ENCODE data around the gene PVR. TPM values are rescaled to one million over a fixed set of nuclear protein-coding genes. Genes with fewer than 3 reads are reported as not detected.

The PVR gene
- total RNA-seq, 1 experiment from 2014 or later: 47.7 TPM

DNA sequence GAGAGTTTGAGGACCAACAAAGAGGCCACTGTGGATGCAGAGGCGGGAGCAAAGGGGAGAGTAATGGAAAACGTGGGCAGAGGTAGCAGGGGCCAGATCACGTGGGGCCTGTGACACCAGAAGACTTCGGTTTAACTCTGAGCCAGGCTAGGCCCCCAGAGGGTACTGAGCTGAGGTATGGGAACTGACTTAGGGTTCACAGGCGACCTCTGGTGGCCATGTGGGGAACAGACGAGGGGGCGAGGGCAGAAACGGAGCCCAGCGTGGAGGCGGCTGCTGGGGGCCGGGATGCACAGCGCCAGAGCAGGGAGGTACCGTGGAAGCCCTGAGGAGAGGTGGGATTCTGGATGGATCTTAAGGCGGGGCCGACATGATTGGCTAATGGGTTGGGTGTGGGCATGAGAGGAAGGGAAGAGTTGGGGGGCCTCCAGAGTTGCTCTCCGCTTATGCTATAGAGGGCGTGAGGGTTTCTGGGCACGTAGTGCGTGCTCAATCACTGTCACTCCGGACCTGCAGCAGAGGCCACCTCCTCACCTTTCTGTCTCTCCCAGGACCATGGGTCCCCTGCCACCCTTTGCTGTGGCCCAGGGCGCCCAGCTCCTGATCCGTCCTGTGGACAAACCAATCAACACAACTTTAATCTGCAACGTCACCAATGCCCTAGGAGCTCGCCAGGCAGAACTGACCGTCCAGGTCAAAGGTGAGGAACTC, 13.7 kb downstream of the PVR start:
- Histone ChIP-seq H3K9me3 (ENCODE audit: control insufficient read depth, insufficient read depth, low read depth, low read length) (no peaks in the 10 kb centered on the region), H3K4me3 (ENCODE audit: low read depth in 2 of 2, low read length in 2 of 2) (no peak overlapping the region), H3K4me1 (ENCODE audit: control insufficient read depth, insufficient read depth, low read length) (no peaks in the 10 kb centered on the region), H3K36me3 (ENCODE audit: control insufficient read depth, insufficient read depth, low read length) (no peaks in the 10 kb centered on the region), H3K27me3 (ENCODE audit: control insufficient read depth, insufficient read depth, low read length) (no peaks in the 10 kb centered on the region), H3K27ac (ENCODE audit: low read length) (no peak overlapping the region)
- POLR2A ChIA-PET: no interaction called here
- TF ChIP-seq CTCF (IDR thresholded peaks at IDR 0.05): peak; percentile 86
- no peak for TF ChIP-seq REST (IDR thresholded peaks at IDR 0.05; ENCODE audit: insufficient read depth in 1 of 2, low read depth in 2 of 2, low read length in 1 of 2)
- no TSS peak for BruUV-seq (replicated peaks)
- DNase-seq (ENCODE audit: low read depth, low spot score) (no peak), ATAC-seq (peak; percentile 64)
- intact Hi-C loops (cut with micrococcal nuclease; ENCODE audit: unreplicated experiment) (loop anchor here (5.0 kb wide), 1 partner anchor 80 kb away; no protein-coding TSS in a partner anchor), in situ Hi-C loops (cut with HindIII; ENCODE audit: low pct_unique_long_range_greater_than_20kb, low sequenced_read_pairs) (no loop called here)
- CTCF ChIA-PET: interaction anchor here (0.5 to 1.6 kb wide), 3 partner anchors 75 to 118 kb away, joined by 3 to 6 read pairs (median 3); no protein-coding TSS in a partner anchor

DNA sequence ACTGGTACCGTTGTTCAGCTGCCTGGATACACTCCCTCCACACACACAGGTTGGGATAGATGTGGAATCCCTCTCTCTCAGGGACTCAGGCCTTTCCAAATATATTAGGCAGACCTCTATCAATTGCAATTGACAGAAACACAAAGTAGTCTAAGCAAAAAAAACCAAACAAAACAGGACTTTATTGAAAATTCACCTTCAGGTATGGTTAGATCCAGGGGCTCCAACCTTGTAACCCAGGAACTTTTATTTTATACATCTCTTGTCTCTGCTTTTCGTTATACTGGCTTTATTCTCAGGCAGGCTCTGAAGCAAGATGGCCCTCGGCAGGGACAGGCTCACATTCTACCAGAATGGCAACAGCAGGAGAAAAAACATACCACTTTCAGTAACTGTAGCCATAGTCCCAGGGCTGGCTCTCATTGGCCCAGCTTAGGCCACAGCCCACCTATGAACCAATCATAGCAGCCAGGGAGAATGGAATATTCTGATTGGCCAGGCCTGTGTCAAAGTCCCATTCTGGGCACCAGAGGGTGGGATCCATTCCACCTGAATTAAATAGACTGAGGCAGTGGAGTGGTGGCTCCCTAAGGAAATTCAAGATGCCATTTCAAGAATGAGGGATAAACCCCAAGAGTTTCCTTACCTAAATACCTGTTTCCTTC, 14.5 kb downstream of the PVR start:
- intact Hi-C loops (cut with micrococcal nuclease; ENCODE audit: unreplicated experiment): loop anchor here (5.0 kb wide), 1 partner anchor 81 kb away; no protein-coding TSS in a partner anchor

More for the DNA sequence above, 14.5 kb downstream of the PVR start:
- no peak overlapping the region for H3K27ac ChIP-seq (ENCODE audit: low read length)
- ChIA-PET POLR2A (no interaction called here), CTCF (interaction anchor here (1.6 kb wide), 1 partner anchor 87 kb away, joined by 6 read pairs; no protein-coding TSS in a partner anchor)
- no peaks in the 10 kb centered on the region for H3K36me3 ChIP-seq (ENCODE audit: control insufficient read depth, insufficient read depth, low read length)
- DNase-seq (ENCODE audit: low read depth, low spot score) (no peak), ATAC-seq (no peak)
- no peaks in the 10 kb centered on the region for H3K9me3 ChIP-seq (ENCODE audit: control insufficient read depth, insufficient read depth, low read depth, low read length)
- TF ChIP-seq REST (IDR thresholded peaks at IDR 0.05; ENCODE audit: insufficient read depth in 1 of 2, low read depth in 2 of 2, low read length in 1 of 2) (no peak), CTCF (IDR thresholded peaks at IDR 0.05) (no peak), SIN3A (IDR thresholded peaks at IDR 0.05; ENCODE audit: borderline replicate concordance, insufficient read depth, low read depth, low read length) (no peak), TCF7L2 (IDR thresholded peaks at IDR 0.05; ENCODE audit: low read depth, low read length) (no peak), POLR2AphosphoS5 (IDR thresholded peaks at IDR 0.05; ENCODE audit: low read depth, low read length) (no peak)
- no TSS peak for BruUV-seq (replicated peaks)
- no peaks in the 10 kb centered on the region for H3K27me3 ChIP-seq (ENCODE audit: control insufficient read depth, insufficient read depth, low read length)
- H3K4me3 ChIP-seq (ENCODE audit: low read depth in 2 of 2, low read length in 2 of 2): no peak overlapping the region
- H3K4me1 ChIP-seq (ENCODE audit: control insufficient read depth, insufficient read depth, low read length): no peaks in the 10 kb centered on the region
- in situ Hi-C loops (cut with HindIII; ENCODE audit: low pct_unique_long_range_greater_than_20kb, low sequenced_read_pairs): no loop called here

All from Panc1 (cell line).